Common myeloid progenitor, CD34-positive (primary cell): ENCODE results near the gene HAPLN1.
A peak's percentile ranks its signal among the peaks of the same experiment; 100 is the strongest.

ENCODE experiments used
- CTCF ChIA-PET: fragments of 350-600 bp; sonication (Branson Sonifier 250); formaldehyde crosslinking; loops from one replicate; lab custom pipeline; 2021; ENCODE audit warnings: antibody characterized with exemption; lab: Charles Lee
- POLR2A ChIA-PET: fragments of 350-600 bp; sonication (Branson Sonifier 250); formaldehyde crosslinking; loops from one replicate; lab custom pipeline; 2021; ENCODE audit warnings: antibody characterized with exemption; lab: Charles Lee
- DNase-seq, 3 donors: peaks; one replicate each; pipeline versions ENCODE4 v3.0.0 to v3.0.0-alpha.2; 2013
- H3K27ac ChIP-seq, 2 experiments: 1 replicate in 1 of 2; 2 replicates in 1 of 2; pipeline ENCODE4 v1.7.0; 2013; ENCODE audit warnings: inconsistent platforms in 2 of 2, low read length in 2 of 2, mild to moderate bottlenecking in 2 of 2, low read depth in 1 of 2, moderate library complexity in 1 of 2; ENCODE audit not compliant: severe bottlenecking in 2 of 2, insufficient read depth in 1 of 2, poor library complexity in 1 of 2
- H3K27me3 ChIP-seq, 5 experiments: replicated peaks in 2 of 5; 1 replicate in 3 of 5; 2 replicates in 2 of 5; pipeline versions ENCODE4 v1.6.1 to v1.7.0; 2013; ENCODE audit warnings: low read length in 4 of 5, mild to moderate bottlenecking in 2 of 5, moderate library complexity in 2 of 5, inconsistent platforms in 1 of 5; ENCODE audit not compliant: insufficient read depth in 5 of 5, control insufficient read depth in 4 of 5
- H3K36me3 ChIP-seq, 4 experiments: 1 replicate in 2 of 4; 2 replicates in 2 of 4; pipeline versions ENCODE4 v1.6.1 to v1.7.0; 2013; ENCODE audit warnings: low read length in 3 of 4, control low read depth in 1 of 4, mild to moderate bottlenecking in 1 of 4; ENCODE audit not compliant: control insufficient read depth in 4 of 4, insufficient read depth in 4 of 4
- H3K4me1 ChIP-seq, 4 experiments: 1 replicate in 3 of 4; 2 replicates in 1 of 4; pipeline versions ENCODE4 v1.6.1 to v1.7.1; 2013; ENCODE audit warnings: low read length in 3 of 4, mild to moderate bottlenecking in 3 of 4, control low read depth in 1 of 4, inconsistent platforms in 1 of 4, moderate library complexity in 1 of 4; ENCODE audit not compliant: control insufficient read depth in 4 of 4, insufficient read depth in 4 of 4; ENCODE audit errors: control extremely low read depth in 1 of 4
- H3K4me3 ChIP-seq, 7 experiments: 1 replicate in 4 of 7; 2 replicates in 3 of 7; pipeline versions ENCODE4 v1.5.1 to v1.7.0; 2013; ENCODE audit warnings: mild to moderate bottlenecking in 7 of 7, low read length in 6 of 7, moderate library complexity in 6 of 7, inconsistent platforms in 2 of 7, low read depth in 2 of 7, control low read depth in 1 of 7; ENCODE audit not compliant: insufficient read depth in 4 of 7, control insufficient read depth in 1 of 7; ENCODE audit errors: extremely low read depth in 1 of 7
- H3K9me3 ChIP-seq, 5 experiments: 1 replicate in 4 of 5; 2 replicates in 1 of 5; pipeline versions ENCODE4 v1.6.1 to v1.7.1; 2013; ENCODE audit warnings: low read length in 4 of 5, mild to moderate bottlenecking in 2 of 5, inconsistent platforms in 1 of 5, low read depth in 1 of 5, moderate library complexity in 1 of 5; ENCODE audit not compliant: control insufficient read depth in 4 of 5, insufficient read depth in 2 of 5; ENCODE audit errors: control extremely low read depth in 1 of 5
- whole genome bisulfite sequencing: methylation state at CpG from one replicate; pipeline ENCODE4 v1.1.5; 2013; ENCODE audit not compliant: insufficient coverage; 5-methylcytosine and 5-hydroxymethylcytosine counted together

The HAPLN1 gene

GRCh38 chr5:83633285-83633684 lies 87.4 kb downstream of the HAPLN1 start:
- Histone ChIP-seq H3K36me3 (no peaks in the 10 kb centered on the region), H3K4me1 (no peaks in the 10 kb centered on the region), H3K27me3 (no peaks in the 10 kb centered on the region), H3K27ac (no peak overlapping the region), H3K9me3 (no peaks in the 10 kb centered on the region), H3K4me3 (no peak overlapping the region)
- CTCF ChIA-PET: interaction anchor here (1.1 kb wide), 1 partner anchor 28 kb away, joined by 3 read pairs; no protein-coding TSS in a partner anchor
- 100% methylated on average over 2 of the region's 2 CpGs for WGBS
- DNase-seq: no peak
- POLR2A ChIA-PET: no interaction called here

GRCh38 chr5:83632874-83633273 lies 87.8 kb downstream of the HAPLN1 start:
- ChIA-PET CTCF (interaction anchor here (1.1 kb wide), 1 partner anchor 28 kb away, joined by 3 read pairs; no protein-coding TSS in a partner anchor), POLR2A (no interaction called here)
- Histone ChIP-seq H3K27ac (no peak overlapping the region), H3K9me3 (no peaks in the 10 kb centered on the region), H3K4me1 (no peaks in the 10 kb centered on the region), H3K4me3 (no peak overlapping the region), H3K36me3 (no peaks in the 10 kb centered on the region), H3K27me3 (no peaks in the 10 kb centered on the region)
- 100% methylated on average over 1 of the region's 4 CpGs for WGBS
- DNase-seq: no peak

- ChIA-PET POLR2A (no interaction called here), CTCF (no interaction called here)
- Histone ChIP-seq H3K4me1 (no peaks in the 10 kb centered on the region), H3K9me3 (peaks cover 0 to 4% (median 0%) of the 10 kb centered on the region in 5 experiments), H3K27ac (no peak overlapping the region), H3K36me3 (no peaks in the 10 kb centered on the region), H3K27me3 (no peaks in the 10 kb centered on the region), H3K4me3 (no peak overlapping the region)
- 100% methylated on average over 1 of the region's 2 CpGs for WGBS
- DNase-seq: no peak
These were observed 92.3 kb downstream of the HAPLN1 start for GRCh38 chr5:83628360-83628759.

GRCh38 chr5:83614841-83615240 lies 105.8 kb downstream of the HAPLN1 start:
- ChIA-PET CTCF (no interaction called here), POLR2A (no interaction called here)
- no peaks in the 10 kb centered on the region for H3K36me3 ChIP-seq
- H3K27me3 ChIP-seq: peaks cover 0 to 3% (median 0%) of the 10 kb centered on the region in 5 experiments
- no peak overlapping the region for H3K4me3 ChIP-seq
- H3K4me1 ChIP-seq: no peaks in the 10 kb centered on the region
- DNase-seq: no peak
- H3K27ac ChIP-seq: no peak overlapping the region
- peaks cover 0 to 15% (median 0%) of the 10 kb centered on the region in 5 experiments for H3K9me3 ChIP-seq

GRCh38 chr5:83608122-83608521 lies 112.5 kb downstream of the HAPLN1 start:
- Histone ChIP-seq H3K36me3 (no peaks in the 10 kb centered on the region), H3K4me3 (no peak overlapping the region), H3K27ac (no peak overlapping the region), H3K4me1 (no peaks in the 10 kb centered on the region), H3K9me3 (peaks cover 0 to 6% (median 0%) of the 10 kb centered on the region in 5 experiments), H3K27me3 (peaks cover 0 to 3% (median 0%) of the 10 kb centered on the region in 5 experiments)
- DNase-seq: peak; percentile 25 to 66 (median 57)
- WGBS: no CpG with 5 or more reads among the region's 3 CpGs
- ChIA-PET POLR2A (no interaction called here), CTCF (interaction anchor here (0.6 to 1.6 kb wide), 3 partner anchors 9 to 174 kb away, joined by 3 to 4 read pairs (median 3); no protein-coding TSS in a partner anchor)

- H3K27me3 ChIP-seq: no peaks in the 10 kb centered on the region
- no peaks in the 10 kb centered on the region for H3K9me3 ChIP-seq
- ChIA-PET CTCF (no interaction called here), POLR2A (no interaction called here)
- H3K4me3 ChIP-seq: no peak overlapping the region
- DNase-seq: no peak
- H3K27ac ChIP-seq: no peak overlapping the region
- no peaks in the 10 kb centered on the region for H3K36me3 ChIP-seq
- WGBS: 100% methylated on average over 3 of the region's 3 CpGs
- H3K4me1 ChIP-seq: no peaks in the 10 kb centered on the region
These were observed 125.4 kb downstream of the HAPLN1 start for GRCh38 chr5:83595217-83595616.

GRCh38 chr5:83590966-83591365 lies 129.7 kb downstream of the HAPLN1 start:
- Histone ChIP-seq H3K4me3 (no peak overlapping the region), H3K36me3 (no peaks in the 10 kb centered on the region), H3K4me1 (no peaks in the 10 kb centered on the region), H3K9me3 (no peaks in the 10 kb centered on the region), H3K27ac (no peak overlapping the region), H3K27me3 (no peaks in the 10 kb centered on the region)
- ChIA-PET POLR2A (no interaction called here), CTCF (no interaction called here)
- WGBS: 95% methylated on average over 2 of the region's 4 CpGs
- DNase-seq: no peak
